HEK293 (cell line): ENCODE results near the gene ABCA5.

ENCODE experiments used
- CTCF ChIP-seq: fragments of 450-650 bp; formaldehyde crosslinking; IDR thresholded peaks from 2 replicates; pipeline ENCODE4 v1.5.1; 2016; ENCODE audit warnings: missing biosample characterization, missing genetic modification characterization
- PATZ1 ChIP-seq: fragments of 450-650 bp; formaldehyde crosslinking; IDR thresholded peaks from 2 replicates; pipeline ENCODE4 v1.5.1; 2016; ENCODE audit warnings: missing biosample characterization, missing genetic modification characterization
- REST ChIP-seq: fragments of 450-650 bp; formaldehyde crosslinking; IDR thresholded peaks from 2 replicates; pipeline ENCODE4 v1.5.1; 2016; ENCODE audit warnings: missing biosample characterization, missing genetic modification characterization
- SCRT1 ChIP-seq: fragments of 450-650 bp; formaldehyde crosslinking; IDR thresholded peaks from 2 replicates; pipeline ENCODE4 v1.5.1; 2016; ENCODE audit warnings: missing biosample characterization, missing genetic modification characterization, borderline replicate concordance
- ZBTB1 ChIP-seq: fragments of 450-650 bp; formaldehyde crosslinking; IDR thresholded peaks from 2 replicates; pipeline ENCODE4 v1.5.1; 2016; ENCODE audit warnings: missing biosample characterization, missing genetic modification characterization
- ZEB2 ChIP-seq: fragments of 450-650 bp; formaldehyde crosslinking; IDR thresholded peaks from 2 replicates; pipeline ENCODE4 v1.5.1; 2016; ENCODE audit warnings: missing biosample characterization, missing genetic modification characterization
- ZNF362 ChIP-seq: fragments of 450-650 bp; formaldehyde crosslinking; IDR thresholded peaks from 2 replicates; pipeline ENCODE4 v1.5.1; 2016; ENCODE audit warnings: missing biosample characterization, missing genetic modification characterization
- ZNF560 ChIP-seq: fragments of 450-650 bp; formaldehyde crosslinking; IDR thresholded peaks from 2 replicates; pipeline ENCODE4 v1.5.1; 2017; ENCODE audit warnings: missing biosample characterization, missing genetic modification characterization, borderline replicate concordance
- ZNF670 ChIP-seq: fragments of 450-650 bp; formaldehyde crosslinking; IDR thresholded peaks from 2 replicates; pipeline ENCODE4 v1.5.1; 2016; ENCODE audit warnings: missing biosample characterization, missing genetic modification characterization, low read depth
- ZNF777 ChIP-seq: fragments of 450-650 bp; formaldehyde crosslinking; IDR thresholded peaks from 2 replicates; pipeline ENCODE4 v1.5.1; 2017; ENCODE audit warnings: missing biosample characterization, missing genetic modification characterization, borderline replicate concordance
- ZNF785 ChIP-seq: fragments of 450-650 bp; formaldehyde crosslinking; IDR thresholded peaks from 2 replicates; pipeline ENCODE4 v1.5.1; 2016; ENCODE audit warnings: missing biosample characterization, missing genetic modification characterization

- no peak for TF ChIP-seq ZNF777 (tag by site-specific recombination)
- no peak for TF ChIP-seq REST (tag by site-specific recombination)
- no peak for TF ChIP-seq PATZ1
- TF ChIP-seq SCRT1 (tag by site-specific recombination): no peak
- no peak for TF ChIP-seq ZNF560 (tag by site-specific recombination)
- no peak for TF ChIP-seq ZNF670 (tag by site-specific recombination)
- no peak for TF ChIP-seq CTCF (tag by site-specific recombination)
- no peak for TF ChIP-seq ZNF785 (tag by site-specific recombination)
- TF ChIP-seq ZEB2: no peak
- TF ChIP-seq ZBTB1 (tag by site-specific recombination): no peak
- TF ChIP-seq ZNF362 (tag by site-specific recombination): no peak
Observed at GRCh38 chr17:69254187-69254586, 72.7 kb downstream of the ABCA5 start.
